D721Med (cell line): Measurements from ENCODE around the gene PRPF18.

Source experiments
- DNase-seq: peaks from one replicate; pipeline ENCODE4 v3.0.0; 2011; ENCODE audit warnings: low spot score; ENCODE audit not compliant: insufficient read length
- FAIRE-seq: peaks from 2 replicates; lab custom pipeline; 2011; peaks lifted over from hg19 to GRCh38; lab: Jason Lieb, UNC
- TF ChIP-seq, protein P1 (sequence below): IDR thresholded peaks from 2 replicates; pipeline ENCODE4 v1.5.1; 2012; ENCODE audit warnings: mild to moderate bottlenecking, control low read depth; ENCODE audit not compliant: insufficient read depth; ENCODE audit errors: missing control alignments

The PRPF18 gene

DNA sequence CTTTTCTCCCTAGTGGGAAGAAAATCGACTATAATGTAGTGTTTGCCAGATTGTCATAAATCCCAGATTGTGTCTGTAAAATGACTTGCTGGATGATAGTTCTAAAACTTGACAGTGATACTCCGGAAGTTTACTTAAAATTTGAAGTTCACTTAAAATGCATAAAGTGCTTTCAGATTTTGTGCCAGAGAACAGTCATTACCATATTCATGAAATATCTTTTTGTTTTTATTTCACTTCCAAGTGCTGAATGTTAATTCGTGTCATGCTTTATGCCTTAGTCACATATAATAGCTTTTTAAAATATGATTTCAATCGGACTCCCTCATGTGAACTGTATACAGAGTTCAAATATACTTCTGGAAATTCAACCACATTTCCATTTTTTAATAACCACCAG lies 30.4 kb downstream of the PRPF18 start:
- FAIRE-seq, result no peak
- no peak for DNase-seq
- TF ChIP-seq, protein P1, sequence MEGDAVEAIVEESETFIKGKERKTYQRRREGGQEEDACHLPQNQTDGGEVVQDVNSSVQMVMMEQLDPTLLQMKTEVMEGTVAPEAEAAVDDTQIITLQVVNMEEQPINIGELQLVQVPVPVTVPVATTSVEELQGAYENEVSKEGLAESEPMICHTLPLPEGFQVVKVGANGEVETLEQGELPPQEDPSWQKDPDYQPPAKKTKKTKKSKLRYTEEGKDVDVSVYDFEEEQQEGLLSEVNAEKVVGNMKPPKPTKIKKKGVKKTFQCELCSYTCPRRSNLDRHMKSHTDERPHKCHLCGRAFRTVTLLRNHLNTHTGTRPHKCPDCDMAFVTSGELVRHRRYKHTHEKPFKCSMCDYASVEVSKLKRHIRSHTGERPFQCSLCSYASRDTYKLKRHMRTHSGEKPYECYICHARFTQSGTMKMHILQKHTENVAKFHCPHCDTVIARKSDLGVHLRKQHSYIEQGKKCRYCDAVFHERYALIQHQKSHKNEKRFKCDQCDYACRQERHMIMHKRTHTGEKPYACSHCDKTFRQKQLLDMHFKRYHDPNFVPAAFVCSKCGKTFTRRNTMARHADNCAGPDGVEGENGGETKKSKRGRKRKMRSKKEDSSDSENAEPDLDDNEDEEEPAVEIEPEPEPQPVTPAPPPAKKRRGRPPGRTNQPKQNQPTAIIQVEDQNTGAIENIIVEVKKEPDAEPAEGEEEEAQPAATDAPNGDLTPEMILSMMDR, result no peak

DNA sequence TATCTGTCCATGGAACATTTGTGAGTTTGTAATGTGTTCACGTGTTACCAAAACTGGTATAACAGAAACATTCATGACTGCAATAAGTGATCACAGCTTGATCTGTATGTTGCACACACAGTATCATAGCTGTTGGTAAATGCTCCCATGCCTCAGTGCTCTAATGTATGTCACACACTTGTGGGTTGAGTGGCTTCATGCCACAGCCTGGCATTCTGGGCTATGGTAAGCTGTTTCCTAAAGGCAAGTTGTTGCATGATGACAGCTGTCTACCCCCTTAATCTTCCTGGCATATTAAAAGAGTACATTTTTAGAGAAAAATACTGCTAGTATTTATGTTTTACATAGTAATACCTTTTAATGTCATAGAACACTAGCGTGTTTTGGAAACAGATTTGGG lies 35.2 kb downstream of the PRPF18 start:
- FAIRE-seq (no peak), DNase-seq (no peak)
- TF ChIP-seq, protein P1, result no peak

DNA sequence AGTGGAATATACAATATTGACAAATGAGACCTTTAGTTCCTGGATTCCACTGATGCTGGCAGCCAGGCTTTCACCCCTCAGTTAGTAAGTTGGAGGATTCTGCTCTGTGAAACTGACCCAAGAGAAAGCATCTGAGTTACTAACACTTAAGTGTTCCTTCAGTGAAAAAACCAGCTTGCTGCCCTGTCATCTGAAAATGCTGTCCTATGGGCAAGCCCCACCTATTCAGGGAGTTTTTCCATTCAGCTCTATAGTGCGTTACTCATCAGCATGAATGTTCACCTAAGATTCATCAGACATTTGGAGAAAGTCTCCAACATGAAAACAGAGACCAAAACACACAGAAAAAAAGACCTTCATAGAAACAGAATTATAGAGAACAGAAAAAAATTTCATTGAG lies 37.9 kb downstream of the PRPF18 start:
- FAIRE-seq (no peak), DNase-seq (no peak)
- TF ChIP-seq, protein P1, result no peak

DNA sequence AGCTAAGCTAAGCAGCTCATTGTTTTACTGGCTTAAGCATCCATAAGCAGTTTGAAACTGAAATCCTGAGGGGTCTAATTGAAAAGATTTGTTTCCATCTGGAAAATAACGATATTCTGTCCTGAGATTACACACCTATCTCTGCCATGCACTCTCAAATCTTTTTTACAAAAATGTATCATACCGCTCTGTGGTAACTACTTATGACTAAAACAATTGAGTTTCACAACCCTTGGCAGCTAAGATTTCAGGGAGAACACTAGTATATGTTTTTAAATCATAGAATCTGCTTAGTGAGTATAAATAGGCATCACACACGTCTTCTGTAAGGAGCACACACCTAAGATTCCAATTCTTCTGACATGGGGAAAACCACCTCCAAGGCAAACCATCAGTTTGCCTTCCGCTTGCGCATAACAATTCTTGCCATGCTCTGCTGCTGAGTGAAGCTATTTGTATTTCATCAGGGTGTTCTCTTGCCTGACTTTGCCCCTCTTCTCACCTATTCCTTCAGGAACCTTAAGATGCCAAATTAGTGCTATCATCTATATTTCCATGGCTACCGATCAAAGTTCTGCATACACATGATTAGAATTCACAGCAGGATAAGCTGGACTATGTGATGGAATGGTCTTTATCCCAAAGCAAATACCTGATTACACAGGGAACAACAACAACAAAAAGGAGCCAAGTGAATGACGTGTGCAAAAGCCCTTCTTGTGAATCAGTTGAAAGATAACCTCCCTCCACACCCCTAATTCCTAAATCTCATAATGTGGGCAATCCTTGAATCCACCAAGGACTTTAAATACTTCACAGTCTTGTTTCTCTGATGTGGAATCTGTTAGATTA lies 40.9 kb downstream of the PRPF18 start:
- DNase-seq, result no peak
- TF ChIP-seq, protein P1, result no peak
- peak; percentile 53 for FAIRE-seq

DNA sequence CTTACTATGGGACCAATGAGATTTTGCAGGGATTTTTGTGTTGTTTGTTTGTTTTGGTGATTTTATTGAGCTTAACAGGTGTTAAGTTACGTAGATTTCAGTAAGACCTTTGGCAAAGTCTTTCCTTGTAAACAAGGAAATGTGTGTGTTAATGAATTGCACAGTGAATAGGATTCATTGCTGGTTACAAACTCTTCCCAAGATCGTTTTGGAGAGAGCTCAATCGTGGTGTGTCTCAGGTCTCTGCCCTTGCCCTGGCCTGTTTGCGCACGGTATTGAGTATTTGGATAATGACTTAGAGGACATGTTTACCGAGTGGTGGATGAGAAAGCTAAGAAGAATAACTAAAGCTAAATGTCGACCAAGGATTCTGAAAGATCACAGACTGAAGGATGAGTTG lies 41.9 kb downstream of the PRPF18 start:
- DNase-seq (no peak), FAIRE-seq (no peak)
- TF ChIP-seq, protein P1, result no peak

DNA sequence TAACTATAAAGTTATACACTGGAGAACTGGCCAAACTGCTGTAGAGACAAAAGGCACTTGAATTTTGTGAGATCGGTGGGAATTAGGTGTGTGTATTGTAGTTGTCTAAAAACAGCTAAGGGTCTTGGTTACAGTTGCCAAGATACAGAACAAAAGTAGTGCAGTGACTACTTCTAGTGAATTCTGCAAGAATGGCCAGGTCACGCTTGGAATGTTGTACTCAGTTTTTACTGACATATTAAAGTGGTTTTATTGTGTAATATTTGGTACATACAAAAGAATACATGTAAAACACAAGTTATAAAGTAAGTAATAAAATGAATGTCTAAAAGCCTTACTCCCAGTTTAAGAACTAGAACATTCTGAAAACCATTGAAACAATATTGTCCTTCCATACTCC lies 42.4 kb downstream of the PRPF18 start:
- FAIRE-seq, result no peak
- TF ChIP-seq, protein P1, result no peak
- no peak for DNase-seq

DNA sequence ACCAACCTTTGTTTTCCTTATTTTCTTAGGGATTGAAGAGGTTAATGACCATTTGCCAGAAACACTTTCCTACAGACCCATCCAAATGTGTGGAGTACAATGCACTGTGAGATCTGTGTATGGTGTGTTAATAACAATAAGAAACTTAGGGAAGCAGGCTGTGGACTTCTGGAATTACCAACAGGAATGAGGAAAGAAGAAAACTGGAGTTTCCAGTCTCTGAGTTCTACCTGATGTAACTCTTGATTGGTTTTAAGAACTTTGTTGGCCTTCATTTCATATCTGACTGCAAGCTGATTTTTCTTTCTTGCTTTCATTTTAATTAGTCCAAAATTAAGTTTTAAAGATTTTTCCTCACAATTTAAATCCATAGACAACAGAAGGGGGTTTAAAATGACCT lies 43.5 kb downstream of the PRPF18 start:
- TF ChIP-seq, protein P1, result no peak
- FAIRE-seq, result no peak

More for the DNA sequence above, 43.5 kb downstream of the PRPF18 start:
- no peak for DNase-seq
